ENCODE results near the gene OR10A2. TPM values are rescaled to one million over a fixed set of nuclear protein-coding genes. Genes with fewer than 3 reads are reported as not detected.
"Not testable (repeated sequence)": the region's sequence is repeated elsewhere in the genome, so short reads cannot be mapped to it uniquely, and the experiment has no call there.

OR10A2 gene
- total RNA-seq, 2 experiments from 2014 or later, result not detected

DNA sequence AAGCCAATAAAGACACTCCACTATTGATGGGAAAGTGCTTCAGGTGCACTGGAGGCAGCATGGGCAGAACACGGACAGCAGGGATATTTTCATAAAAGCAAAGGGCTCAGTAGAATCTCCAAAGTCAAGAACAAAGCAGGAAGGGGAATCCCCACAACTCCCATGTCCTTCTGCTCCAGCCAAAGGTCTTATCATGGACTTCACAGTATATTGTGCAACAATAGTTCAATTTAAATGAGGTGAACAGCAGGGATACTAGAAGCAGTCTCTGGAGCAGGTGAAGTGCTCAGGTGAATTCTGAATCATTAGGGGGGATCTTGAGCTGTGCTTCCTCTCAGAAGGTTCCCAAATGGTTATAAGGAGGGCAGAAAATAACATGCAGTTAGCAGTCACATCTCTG lies 36.1 kb downstream of the OR10A2 start:
- Mint-ChIP-seq H3K4me3 (no peak overlapping the region), H3K4me1 (ENCODE audit: low read depth) (no peaks in the 10 kb centered on the region), H3K27me3 (peaks cover 27% of the 10 kb centered on the region), H3K9me3 (no peaks in the 10 kb centered on the region), H3K27ac (no peak overlapping the region), H3K36me3 (ENCODE audit: low read depth) (no peaks in the 10 kb centered on the region)
- ATAC-seq (ENCODE audit: poor library complexity), result no peak
- Histone ChIP-seq H3K27ac (ENCODE audit: low read depth in 1 of 2, low read length in 2 of 2) (no peak overlapping the region), H3K4me1 (ENCODE audit: insufficient read depth, low read length) (no peaks in the 10 kb centered on the region), H3K4me3 (ENCODE audit: low read length) (no peak overlapping the region), H3K36me3 (ENCODE audit: insufficient read depth, low read length) (no peaks in the 10 kb centered on the region), H3K27me3 (ENCODE audit: control insufficient read depth in 1 of 2, insufficient read depth in 2 of 2, low read length in 2 of 2) (no peaks in the 10 kb centered on the region), H3K9me3 (ENCODE audit: control insufficient read depth in 1 of 2, insufficient read depth in 1 of 2, low read length in 2 of 2) (no peaks in the 10 kb centered on the region)
- DNase-seq, result no peak
- ChIA-PET POLR2A (no interaction called here), CTCF (no interaction called here)
- TF ChIP-seq, protein P1, sequence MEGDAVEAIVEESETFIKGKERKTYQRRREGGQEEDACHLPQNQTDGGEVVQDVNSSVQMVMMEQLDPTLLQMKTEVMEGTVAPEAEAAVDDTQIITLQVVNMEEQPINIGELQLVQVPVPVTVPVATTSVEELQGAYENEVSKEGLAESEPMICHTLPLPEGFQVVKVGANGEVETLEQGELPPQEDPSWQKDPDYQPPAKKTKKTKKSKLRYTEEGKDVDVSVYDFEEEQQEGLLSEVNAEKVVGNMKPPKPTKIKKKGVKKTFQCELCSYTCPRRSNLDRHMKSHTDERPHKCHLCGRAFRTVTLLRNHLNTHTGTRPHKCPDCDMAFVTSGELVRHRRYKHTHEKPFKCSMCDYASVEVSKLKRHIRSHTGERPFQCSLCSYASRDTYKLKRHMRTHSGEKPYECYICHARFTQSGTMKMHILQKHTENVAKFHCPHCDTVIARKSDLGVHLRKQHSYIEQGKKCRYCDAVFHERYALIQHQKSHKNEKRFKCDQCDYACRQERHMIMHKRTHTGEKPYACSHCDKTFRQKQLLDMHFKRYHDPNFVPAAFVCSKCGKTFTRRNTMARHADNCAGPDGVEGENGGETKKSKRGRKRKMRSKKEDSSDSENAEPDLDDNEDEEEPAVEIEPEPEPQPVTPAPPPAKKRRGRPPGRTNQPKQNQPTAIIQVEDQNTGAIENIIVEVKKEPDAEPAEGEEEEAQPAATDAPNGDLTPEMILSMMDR (IDR thresholded peaks at IDR 0.05), result no peak
- intact Hi-C loops (cut with DNase I, micrococcal nuclease), result no loop called here

- Mint-ChIP-seq H3K27me3 (peaks cover 27% of the 10 kb centered on the region), H3K4me3 (no peak overlapping the region), H3K4me1 (ENCODE audit: low read depth) (no peaks in the 10 kb centered on the region), H3K9me3 (no peaks in the 10 kb centered on the region), H3K36me3 (ENCODE audit: low read depth) (no peaks in the 10 kb centered on the region), H3K27ac (no peak overlapping the region)
- Histone ChIP-seq H3K9me3 (ENCODE audit: control insufficient read depth in 1 of 2, insufficient read depth in 1 of 2, low read length in 2 of 2) (no peaks in the 10 kb centered on the region), H3K36me3 (ENCODE audit: insufficient read depth, low read length) (no peaks in the 10 kb centered on the region), H3K4me3 (ENCODE audit: low read length) (no peak overlapping the region), H3K27ac (ENCODE audit: low read depth in 1 of 2, low read length in 2 of 2) (no peak overlapping the region), H3K4me1 (ENCODE audit: insufficient read depth, low read length) (no peaks in the 10 kb centered on the region), H3K27me3 (ENCODE audit: control insufficient read depth in 1 of 2, insufficient read depth in 2 of 2, low read length in 2 of 2) (no peaks in the 10 kb centered on the region)
- ChIA-PET CTCF (interaction anchor here (1.2 kb wide), 1 partner anchor 11 kb away, joined by 4 read pairs; no protein-coding TSS in a partner anchor), POLR2A (no interaction called here)
- TF ChIP-seq, protein P1 (IDR thresholded peaks at IDR 0.05), result no peak
- DNase-seq, result no peak
- intact Hi-C loops (cut with DNase I, micrococcal nuclease), result no loop called here
- ATAC-seq (ENCODE audit: poor library complexity), result no peak
These were observed 37.6 kb downstream of the OR10A2 start for GRCh38 chr11:6900327-6900999.

- H3K36me3 ChIP-seq (ENCODE audit: insufficient read depth, low read length); intact Hi-C loops (cut with DNase I, micrococcal nuclease); H3K36me3 Mint-ChIP-seq (ENCODE audit: low read depth); H3K27ac Mint-ChIP-seq; H3K9me3 ChIP-seq (ENCODE audit: control insufficient read depth in 1 of 2, insufficient read depth in 1 of 2, low read length in 2 of 2); H3K27ac ChIP-seq (ENCODE audit: low read depth in 1 of 2, low read length in 2 of 2); CTCF ChIA-PET; DNase-seq; H3K4me1 ChIP-seq (ENCODE audit: insufficient read depth, low read length); H3K27me3 ChIP-seq (ENCODE audit: control insufficient read depth in 1 of 2, insufficient read depth in 2 of 2, low read length in 2 of 2); ATAC-seq (ENCODE audit: poor library complexity); H3K9me3 Mint-ChIP-seq; H3K4me3 ChIP-seq (ENCODE audit: low read length); H3K4me1 Mint-ChIP-seq (ENCODE audit: low read depth); POLR2A ChIA-PET; H3K4me3 Mint-ChIP-seq: not testable (repeated sequence)
- H3K27me3 Mint-ChIP-seq, result peaks cover 13% of the 10 kb centered on the region
These were observed 41.9 kb downstream of the OR10A2 start for GRCh38 chr11:6904804-6905203.

DNA sequence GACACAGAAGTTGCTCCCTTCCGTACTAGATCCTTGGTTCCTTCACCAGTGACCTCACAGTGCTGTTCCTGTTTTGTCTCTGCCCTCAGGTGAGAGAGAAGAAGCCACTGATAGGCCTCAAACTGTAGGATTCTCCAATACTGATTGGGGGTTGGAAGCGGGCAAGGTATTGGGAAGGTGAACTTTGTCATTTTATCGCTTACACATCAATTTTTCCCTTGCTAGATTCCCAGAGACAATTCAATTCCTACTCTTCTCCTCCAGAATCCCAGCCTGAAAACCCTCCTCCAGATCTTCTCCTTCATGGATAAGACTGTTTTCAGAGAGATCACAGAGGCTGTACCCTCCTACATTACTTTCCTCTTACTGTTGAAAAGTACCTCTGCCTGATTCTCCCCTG lies 48.5 kb downstream of the OR10A2 start:
- H3K36me3 ChIP-seq (ENCODE audit: insufficient read depth, low read length), result no peaks in the 10 kb centered on the region
- Mint-ChIP-seq H3K9me3 (no peaks in the 10 kb centered on the region), H3K27ac (no peak overlapping the region), H3K4me1 (ENCODE audit: low read depth) (peaks cover 5% of the 10 kb centered on the region), H3K27me3 (no peaks in the 10 kb centered on the region), H3K4me3 (no peak overlapping the region), H3K36me3 (ENCODE audit: low read depth) (no peaks in the 10 kb centered on the region)
- no peak overlapping the region for H3K4me3 ChIP-seq (ENCODE audit: low read length)
- ChIA-PET CTCF (no interaction called here), POLR2A (no interaction called here)
- H3K27me3 ChIP-seq (ENCODE audit: control insufficient read depth in 1 of 2, insufficient read depth in 2 of 2, low read length in 2 of 2), result no peaks in the 10 kb centered on the region
- no peak overlapping the region for H3K27ac ChIP-seq (ENCODE audit: low read depth in 1 of 2, low read length in 2 of 2)
- no peak for DNase-seq
- H3K4me1 ChIP-seq (ENCODE audit: insufficient read depth, low read length), result no peaks in the 10 kb centered on the region
- no peak for ATAC-seq (ENCODE audit: poor library complexity)
- TF ChIP-seq, protein P1 (IDR thresholded peaks at IDR 0.05), result no peak
- no peaks in the 10 kb centered on the region for H3K9me3 ChIP-seq (ENCODE audit: control insufficient read depth in 1 of 2, insufficient read depth in 1 of 2, low read length in 2 of 2)
- intact Hi-C loops (cut with DNase I, micrococcal nuclease), result no loop called here
